ENCODE data around the gene M1AP.
A peak's percentile ranks its signal among the peaks of the same experiment; 100 is the strongest.

Gene M1AP

DNA sequence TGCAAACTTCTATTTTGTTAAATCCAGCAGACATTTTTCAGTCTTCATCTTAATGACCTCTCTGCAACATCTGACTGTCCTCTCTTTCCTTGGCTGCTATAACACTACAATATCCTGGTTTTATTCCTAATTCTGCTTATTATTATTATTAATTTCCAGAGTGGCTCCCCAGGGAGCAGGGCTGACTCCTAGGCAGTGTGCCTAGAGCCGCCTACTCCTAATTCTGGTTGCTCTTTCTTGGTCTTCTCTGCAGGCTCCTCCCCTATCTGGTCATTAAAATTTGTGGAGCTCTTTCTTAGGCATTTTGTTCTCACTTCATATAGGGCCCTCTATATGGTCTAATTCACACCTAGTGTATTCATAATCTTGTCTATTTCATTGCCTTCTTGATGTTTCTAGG lies 105.2 kb downstream of the M1AP start:
- DNase-seq, result no peak

DNA sequence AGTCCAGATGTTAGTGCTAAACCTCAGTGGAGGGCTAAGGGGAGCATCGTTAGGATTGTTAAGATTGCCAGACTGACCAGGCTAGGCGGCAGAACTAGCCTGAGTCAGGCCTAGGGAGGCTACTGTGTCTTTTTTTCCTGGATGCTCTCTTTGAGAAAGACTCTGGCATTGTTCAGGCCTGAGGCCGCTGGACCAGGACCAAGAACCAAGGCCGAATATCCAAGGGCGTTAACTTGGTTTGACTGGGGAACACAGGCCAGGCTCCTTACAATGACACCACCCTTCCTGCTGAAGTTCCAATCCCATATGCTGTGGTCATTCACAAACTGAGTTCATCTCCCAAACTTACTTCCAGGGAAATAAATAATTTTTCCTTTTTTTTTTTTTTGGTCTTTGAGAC lies 107.8 kb downstream of the M1AP start:
- DNase-seq, result no peak

DNA sequence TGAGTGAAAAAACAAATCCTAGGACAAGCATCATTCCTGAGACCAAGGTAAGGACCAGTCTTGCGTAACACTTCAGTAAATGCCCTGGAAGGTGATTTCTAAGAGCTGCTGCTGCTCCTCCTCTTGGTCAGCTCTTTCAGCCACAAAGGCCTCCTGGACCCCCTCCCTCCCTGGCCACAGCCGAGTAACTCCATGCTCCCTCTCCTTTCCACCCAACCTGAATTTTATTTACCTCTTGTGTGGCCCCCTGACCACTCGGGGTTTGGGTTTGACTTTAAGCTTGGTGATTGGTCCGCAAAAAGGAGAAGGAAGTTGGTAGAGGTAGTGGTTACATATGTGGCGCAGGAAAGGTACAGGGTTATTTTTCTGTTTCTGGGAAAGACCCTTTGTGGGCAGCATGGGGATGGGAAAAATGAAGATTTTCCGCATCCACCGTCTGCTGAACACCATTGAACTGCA lies 109.2 kb downstream of the M1AP start:
- no peak for DNase-seq

DNA sequence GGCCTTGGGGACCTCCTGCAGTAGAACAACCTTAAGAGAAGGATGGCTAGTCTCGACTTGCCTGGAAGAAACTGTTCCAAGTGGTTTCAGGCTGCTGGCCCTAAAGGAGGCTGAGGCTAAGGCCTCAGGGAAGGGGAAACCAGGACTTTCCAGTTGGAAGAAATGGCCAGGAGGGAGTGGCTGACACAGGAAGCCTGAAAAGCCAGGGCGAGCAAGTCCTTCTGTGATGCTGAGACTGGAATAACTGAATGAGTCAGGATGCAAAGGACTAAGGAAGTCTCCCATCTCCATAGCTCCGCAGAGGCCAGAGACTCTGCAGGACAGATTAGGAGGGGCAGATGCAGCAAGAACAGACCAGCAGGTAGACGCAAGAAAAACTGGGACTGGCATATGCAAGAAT lies 111.0 kb downstream of the M1AP start:
- no peak for DNase-seq

DNA sequence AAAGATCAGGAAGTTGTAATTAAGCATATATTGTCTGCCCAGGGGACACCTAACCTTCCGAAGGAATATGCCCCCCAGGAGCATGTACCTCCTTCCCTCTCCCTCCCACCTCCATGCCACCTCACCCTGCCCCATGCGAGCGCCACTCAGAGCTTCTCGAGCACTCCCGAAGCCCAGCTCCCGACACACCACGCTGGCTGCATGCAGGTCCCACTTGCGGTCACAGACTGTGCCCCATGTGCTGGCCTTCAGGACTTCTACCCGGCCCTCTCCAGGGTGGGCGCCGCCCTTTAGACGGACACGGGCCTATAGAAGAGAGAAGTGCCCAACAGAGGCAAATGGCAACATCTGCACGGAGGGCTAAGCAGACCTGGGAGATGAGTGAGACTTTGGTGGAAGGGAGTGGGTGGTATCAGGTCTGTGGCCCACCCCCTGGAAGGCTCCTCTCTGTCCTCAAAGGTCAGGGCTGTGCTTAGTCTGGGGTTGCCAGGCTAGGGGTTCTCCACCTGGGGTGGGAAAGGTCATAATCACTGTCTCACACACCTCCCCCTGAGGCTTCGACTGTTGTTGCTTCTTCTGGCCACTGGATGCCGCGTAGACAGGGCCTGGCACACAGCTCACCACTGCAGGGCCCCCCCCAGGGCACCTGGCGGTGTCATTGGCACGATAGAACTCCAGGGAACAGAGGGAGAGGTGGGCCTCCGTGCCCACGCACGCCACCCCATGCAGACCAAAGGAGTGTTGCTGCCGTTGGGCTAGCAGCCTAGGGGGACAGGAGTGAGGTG lies 111.8 kb downstream of the M1AP start:
- no peak for DNase-seq

DNA sequence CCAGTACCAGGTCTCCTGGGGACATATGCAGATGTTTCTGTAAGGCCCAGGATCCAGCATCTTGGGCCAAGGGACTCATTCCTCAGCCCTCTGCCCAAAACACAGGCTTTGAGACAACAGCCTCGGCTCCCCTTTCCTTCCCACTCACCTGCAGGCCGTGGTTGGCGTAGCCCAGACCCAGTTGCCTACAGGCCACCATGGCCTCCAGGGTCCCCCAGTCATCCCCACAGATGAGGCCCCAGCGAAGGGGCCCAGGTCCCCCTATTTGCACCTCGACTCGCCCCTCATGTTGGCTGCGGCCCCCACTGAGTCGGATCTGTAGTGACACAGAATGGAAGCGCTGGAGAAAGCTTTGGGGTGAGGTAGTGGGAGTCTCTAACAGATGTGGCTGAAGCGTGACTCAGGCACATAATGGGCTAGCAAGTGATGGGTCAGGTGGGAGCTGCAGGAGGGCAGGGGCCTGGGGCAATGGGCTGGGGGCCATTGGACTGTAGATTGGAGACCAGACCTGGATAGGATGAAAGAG lies 112.6 kb downstream of the M1AP start:
- DNase-seq, result no peak

DNA sequence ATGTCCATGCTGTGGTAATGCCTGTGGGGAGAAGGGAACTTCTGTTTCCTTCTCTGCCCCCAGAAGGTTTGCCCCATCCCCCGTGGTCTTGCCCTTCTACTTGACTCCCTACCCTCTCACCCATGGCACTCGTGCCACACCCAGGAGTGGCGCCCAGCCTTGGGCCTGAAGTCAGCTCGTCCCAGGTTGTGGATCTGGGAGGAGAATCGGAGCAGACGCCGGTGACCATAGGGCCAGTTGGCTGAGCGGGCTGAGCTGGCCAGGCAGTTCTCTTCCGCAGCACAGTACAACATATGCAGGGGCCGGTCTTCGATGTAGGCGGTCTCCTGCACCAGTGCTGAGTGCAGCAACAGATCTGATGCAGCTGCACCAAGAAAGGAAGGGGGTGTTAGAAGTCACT lies 113.7 kb downstream of the M1AP start:
- no peak for DNase-seq

DNA sequence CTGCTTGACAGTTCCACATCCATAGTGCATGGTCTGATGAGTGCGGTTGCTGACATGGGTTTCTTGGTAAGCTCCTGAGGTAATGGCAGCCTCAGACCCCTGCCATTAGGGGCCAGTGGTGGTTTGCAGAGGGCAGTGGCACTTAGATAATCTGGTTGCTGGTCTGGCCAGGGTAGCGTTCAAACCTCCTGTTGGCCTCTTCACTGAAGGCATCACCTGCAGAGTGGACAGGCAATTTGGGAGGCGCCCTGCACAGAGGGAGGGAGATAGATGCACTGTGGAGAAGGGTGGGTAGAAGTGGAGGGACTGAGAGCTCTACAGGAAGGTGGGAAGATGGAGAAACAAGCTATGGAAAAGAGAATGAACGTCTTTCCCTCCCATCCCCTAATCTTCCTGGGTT lies 114.7 kb downstream of the M1AP start:
- DNase-seq, result no peak

DNA sequence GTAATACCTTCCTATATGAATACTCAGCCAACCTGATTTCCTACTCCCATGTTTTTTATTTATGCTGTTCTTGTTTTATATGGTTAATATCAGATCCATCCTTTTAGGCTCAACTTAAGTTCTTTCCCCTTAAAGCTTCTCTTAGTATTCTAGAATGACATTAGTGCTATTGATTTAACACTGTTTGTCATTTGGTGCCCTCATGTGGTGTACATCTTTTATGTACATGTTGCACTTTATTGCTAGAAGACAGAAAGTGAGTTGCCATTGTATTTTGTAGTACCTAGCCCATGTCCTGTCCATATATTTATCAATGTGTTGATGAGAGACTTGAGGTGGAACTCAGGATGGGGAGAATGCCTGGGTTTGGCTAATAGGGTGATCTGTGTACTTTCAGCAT lies 115.9 kb downstream of the M1AP start:
- peak in 1 of 2 donors; percentile 68 for DNase-seq

DNA sequence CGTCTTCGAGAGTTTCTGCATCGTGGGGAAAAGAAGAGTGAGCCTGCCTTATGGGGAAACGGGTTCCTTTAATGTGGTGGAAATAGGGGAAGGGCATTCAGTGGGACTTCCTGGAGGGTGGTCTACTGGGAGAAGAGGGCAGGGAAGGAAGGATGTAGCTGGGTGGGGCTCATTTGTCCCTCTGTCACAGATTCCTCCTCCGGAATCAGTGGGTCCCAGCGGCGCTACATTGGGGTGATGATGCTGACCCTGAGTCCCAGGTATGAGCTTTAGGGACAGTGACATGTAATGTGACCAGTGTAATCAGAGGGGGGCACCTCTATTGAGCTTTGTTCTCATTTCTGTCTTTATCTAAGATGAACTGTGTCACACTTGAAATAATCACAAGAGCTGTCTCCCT lies 116.5 kb downstream of the M1AP start:
- no peak for DNase-seq

DNA sequence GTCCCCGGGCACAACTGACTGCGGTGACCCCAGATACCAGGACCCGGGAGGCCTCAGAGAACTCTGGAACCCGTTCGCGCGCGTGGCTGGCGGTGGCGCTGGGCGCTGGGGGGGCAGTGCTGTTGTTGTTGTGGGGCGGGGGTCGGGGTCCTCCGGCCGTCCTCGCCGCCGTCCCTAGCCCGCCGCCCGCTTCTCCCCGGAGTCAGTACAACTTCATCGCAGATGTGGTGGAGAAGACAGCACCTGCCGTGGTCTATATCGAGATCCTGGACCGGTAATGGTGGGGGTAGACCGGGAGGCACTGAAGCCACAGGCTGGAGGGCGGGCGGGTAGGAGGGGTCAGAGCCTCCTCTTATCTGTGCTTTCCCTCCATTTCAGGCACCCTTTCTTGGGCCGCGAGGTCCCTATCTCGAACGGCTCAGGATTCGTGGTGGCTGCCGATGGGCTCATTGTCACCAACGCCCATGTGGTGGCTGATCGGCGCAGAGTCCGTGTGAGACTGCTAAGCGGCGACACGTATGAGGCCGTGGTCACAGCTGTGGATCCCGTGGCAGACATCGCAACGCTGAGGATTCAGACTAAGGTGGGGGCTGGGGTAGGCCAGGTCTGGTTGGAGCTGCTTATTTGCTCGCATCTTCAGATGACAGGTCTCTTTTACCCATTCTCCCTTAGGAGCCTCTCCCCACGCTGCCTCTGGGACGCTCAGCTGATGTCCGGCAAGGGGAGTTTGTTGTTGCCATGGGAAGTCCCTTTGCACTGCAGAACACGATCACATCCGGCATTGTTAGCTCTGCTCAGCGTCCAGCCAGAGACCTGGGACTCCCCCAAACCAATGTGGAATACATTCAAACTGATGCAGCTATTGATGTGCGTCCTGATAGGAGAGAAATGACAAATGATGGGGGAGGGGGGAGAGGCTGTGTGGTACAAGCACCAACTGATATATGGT lies 117.6 kb downstream of the M1AP start:
- peak; percentile 54 to 64 for DNase-seq

DNA sequence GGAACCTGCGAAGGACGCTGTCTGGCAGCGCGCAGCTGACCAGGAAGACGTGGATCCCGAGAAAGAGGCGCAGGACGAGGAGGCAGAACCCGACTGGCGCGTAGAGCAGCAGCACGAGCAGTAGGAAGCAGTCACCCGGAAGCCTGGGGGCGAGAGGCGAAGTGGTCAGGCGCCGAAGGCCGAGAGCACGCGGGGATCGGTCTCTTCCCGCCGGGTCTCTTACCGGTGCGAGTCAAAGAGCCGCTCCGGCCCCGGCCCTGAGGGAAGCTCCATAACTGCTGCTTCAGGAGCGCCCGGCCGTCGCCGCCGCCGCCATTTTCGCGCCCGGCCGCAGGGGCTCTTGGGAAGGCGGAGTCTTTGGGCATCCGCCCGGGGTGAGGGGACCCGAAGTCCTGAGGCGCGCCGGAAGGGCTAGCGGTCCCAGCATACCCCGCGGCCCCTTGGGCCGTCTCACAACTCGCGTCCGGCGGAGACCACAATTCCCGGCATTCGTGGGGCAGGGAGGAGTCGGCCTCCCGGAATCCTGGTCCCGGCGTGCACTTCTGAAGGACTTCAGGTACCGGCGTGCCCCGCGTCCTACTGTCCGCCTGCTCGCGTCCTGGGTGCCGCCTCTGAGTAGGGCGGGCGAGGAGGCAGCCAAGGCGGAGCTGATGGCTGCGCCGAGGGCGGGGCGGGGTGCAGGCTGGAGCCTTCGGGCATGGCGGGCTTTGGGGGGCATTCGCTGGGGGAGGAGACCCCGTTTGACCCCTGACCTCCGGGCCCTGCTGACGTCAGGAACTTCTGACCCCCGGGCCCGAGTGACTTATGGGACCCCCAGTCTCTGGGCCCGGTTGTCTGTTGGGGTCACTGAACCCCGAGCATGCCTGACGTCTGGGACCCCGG lies 118.5 kb downstream of the M1AP start, which contains the start of the genes AUP1 and HTRA2:
Gene AUP1, minus strand, starts transcription at position 350 of the 882 bp plus-strand sequence. Its CDS starts 77 bp downstream, at position 273.
Gene HTRA2, plus strand, starts transcription at position 577 of the 882 bp plus-strand sequence. Its CDS starts 74 bp downstream, at position 651.
- DNase-seq, result peak; percentile 91 to 94

DNA sequence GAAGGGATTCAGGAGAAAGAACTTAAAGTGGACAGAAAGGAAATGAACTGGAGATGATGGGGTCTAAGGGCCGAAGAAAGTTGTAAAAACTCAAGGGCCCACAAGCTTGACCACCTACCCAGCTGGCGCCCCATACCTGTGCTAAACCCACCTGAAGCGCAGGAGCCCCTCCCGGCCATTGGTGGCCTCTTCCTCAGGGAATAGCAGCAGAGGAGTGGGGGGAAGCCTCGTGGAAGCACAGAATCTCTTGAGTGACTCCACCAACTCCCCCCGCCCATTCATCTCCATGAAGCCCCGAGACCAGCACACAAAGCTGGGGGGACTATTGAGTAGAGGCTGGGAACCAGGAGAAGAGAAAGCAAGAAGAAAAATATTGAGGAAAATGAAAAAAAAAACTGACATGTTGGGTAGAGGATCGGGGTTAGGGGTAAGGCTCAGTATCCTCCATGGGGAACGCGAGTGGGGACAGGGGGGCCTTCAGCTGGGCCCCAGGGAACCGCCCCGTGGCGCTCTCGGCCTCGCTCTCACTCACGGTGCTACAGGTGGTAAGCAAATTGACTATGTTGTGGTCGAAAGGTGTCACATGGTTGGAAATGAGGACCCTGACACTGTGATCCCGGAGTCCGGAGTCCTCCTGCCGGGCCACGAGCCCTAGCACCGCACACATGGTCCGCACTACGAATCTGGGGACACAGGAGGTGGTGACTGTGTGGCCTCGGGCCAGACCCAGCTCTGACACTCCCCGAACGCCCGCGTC lies 119.4 kb downstream of the M1AP start:
- DNase-seq, result peak in 1 of 2 donors; percentile 38

DNA sequence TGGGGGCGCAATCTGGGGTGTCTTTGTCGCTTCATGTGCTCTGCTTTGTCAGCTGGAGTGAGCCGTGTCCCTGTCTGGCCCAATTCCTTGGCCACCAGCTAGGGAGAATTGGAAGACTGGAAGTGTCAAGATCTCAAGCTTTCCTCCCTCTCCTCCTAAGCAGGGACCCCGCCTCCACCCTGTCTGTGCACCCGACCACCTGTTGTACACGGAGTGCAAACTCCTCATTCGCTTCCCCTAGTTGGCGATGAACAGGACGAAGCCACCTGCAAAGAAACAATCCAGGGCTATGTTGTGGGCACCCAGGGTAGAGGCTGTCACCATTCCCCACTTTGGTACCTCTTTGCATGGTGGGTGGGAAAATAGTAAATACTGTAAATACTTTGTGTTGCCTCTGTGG lies 120.4 kb downstream of the M1AP start:
- no peak for DNase-seq

DNA sequence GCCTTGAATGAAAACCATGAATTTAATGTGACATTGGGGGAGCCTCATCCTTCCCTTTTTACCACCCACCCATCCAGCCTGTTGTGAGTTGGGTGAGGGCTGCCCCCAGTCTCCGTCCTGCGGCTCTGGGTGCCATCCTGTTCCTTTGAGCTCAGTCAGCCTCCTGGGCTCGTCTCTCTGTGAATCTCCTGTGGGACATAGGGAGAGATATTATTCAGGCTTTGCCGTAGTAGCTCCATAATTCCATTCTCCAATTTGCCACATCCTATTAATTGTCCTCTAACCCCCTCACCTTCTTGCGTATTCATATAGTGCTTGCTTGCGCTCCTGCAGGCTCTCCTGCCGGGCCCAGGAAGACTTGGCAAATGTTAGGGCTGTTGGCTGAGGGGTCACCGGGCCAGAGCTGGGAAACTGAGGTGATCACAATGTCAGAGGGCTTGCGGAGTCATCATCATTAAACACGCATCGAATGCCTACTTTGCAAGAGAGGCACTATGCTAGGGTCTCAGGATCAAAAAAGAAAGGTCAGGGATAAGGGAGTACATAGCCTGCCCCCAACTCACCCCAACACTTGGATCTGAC lies 121.4 kb downstream of the M1AP start:
- no peak for DNase-seq

DNA sequence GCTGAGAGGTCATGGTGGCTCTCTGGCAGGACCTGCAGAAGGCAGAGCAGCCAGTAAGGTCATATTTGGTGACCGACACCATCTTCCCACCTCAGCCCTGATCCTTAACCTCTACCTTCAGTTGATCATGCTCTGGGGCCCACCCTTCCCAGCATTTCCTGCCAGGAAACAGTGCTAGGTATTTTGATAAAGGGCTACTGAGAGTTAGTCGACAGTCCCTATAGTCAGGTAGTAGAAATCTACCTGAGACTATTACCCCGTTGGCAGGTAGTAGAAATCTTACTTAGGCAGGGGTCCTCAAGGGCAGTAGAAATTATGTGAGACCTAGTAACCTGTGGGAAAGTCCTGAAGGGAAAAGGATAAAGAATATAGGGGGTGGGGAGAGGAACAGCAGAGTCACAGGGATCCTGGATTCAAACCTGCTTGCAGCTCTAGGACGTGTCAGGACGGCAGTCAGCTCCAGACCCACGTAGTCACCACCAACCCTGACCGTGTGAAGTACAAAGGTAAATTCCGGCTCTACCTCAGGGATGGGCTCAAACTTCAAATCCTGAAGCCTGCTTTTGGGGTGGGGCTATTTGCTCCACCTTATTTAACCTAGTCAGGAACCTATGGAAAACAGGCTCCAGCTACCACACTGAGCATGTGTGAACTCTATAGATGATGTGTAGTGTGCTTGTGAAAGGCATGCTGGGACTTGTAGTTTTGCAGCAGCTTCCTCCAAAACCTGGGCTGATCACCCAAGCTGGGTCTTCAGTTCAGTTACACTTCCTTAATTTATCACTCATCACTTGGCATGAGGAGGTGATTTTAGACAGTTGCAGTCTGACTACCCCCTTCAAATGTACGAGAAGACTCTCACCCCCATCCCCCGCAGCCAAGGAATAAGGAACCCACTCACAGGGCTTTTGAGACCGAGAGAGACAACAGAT lies 122.1 kb downstream of the M1AP start, which contains the start of gene DQX1:
Gene DQX1, minus strand, starts transcription at position 515 of the 932 bp plus-strand sequence. Its CDS starts 502 bp downstream, at position 13.
- DNase-seq, result peak; percentile 54 to 63

DNA sequence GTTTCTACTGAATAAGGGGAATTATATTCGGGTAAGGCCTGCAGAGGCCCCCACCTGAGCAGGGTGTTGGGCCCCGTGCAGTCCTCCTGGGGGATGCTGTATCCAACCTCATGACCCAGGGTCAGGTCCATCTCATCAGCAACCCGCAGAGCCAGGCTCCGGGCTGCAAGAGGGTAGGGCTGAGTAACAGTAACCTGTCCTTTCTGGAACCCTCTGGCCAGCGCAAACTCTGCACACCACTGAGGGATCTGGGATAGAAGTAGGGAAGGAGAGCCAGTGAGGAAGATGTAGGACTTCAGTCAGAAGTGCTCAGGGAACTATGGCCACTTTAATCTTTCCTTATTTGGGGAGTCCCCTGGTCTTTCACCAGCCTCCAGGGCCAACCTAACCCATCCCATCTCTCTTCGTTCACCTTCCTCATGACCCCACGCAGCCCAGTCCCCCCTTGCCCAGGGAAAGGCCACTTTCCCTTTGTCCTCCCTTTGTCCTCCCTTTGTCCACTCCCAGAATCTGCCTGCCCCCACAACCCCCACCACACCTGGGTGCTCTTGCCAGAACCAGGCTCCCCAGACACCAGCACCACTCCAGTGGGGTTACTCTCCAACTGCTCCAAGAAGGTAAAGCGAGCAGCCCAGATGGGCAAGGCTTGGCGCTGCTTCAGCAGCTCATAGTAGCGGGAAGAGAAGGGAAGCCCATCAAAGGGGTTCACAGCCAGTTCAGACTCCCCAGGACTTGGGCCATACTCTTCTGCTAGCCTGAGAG lies 123.0 kb downstream of the M1AP start:
- DNase-seq, result no peak

DNA sequence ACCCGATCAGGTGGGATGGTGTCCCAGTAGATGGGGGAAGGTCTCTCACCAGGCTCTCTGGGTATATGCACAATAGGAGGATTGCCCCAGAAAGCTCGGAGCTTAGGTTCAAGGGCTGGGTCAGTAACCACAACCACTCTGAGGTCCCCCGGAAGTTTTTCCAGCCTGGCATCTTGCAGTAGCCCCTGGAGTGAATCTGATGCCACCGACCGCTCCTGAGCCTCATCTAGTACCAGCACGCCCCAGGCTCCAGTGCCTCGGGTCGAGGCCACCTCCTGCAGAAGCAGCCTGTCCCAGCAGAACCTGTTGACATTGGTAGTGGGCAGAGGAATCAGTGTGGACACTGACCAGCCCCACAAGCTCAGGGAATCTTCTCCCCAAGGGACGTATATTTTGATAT lies 124.1 kb downstream of the M1AP start:
- no peak for DNase-seq

DNA sequence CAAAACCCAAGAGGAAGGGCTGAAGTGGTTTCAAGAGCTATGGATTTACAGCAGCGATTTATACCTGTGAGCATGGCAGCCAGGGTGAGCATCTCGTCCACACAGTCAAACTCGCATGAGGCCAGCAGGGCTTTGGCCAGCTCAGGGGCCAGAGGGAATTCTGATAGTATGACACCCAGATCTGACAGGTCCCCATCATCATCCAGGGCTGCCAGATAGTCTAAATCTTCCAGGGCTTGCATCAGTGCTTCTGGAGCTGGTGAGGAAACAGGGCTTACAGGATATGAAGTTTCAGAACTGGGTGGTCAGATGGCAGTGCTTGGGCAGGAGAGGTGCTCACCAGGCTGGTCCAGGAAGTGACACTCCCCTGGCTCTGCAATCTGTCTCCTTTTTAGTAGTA lies 125.6 kb downstream of the M1AP start:
- no peak for DNase-seq
